A673 (cell line): ENCODE results near the gene GBE1. TPM values are rescaled to one million over a fixed set of nuclear protein-coding genes. Genes with fewer than 3 reads are reported as not detected.

Experiments used
- BruUV-seq: library from RNA; stranded (reverse); fragments of 400-500 nt; replicated peaks from 2 replicates; lab custom pipeline; 2021; lab: Mats Ljungman, UMichigan
- CTCF ChIA-PET: fragments of 300-600 bp; sonication (Branson Sonifier 250); formaldehyde crosslinking; loops from one replicate; lab custom pipeline; 2022; ENCODE audit warnings: antibody characterized with exemption; lab: Charles Lee
- POLR2A ChIA-PET: fragments of 300-600 bp; sonication (Branson Sonifier 250); formaldehyde crosslinking; loops from one replicate; lab custom pipeline; 2022; ENCODE audit warnings: antibody characterized with exemption; ENCODE audit not compliant: low non-redundant PET; lab: Charles Lee
- DNase-seq: peaks from one replicate; pipeline ENCODE4 v3.0.0-alpha.2; 2015; ENCODE audit warnings: low spot score
- H3K27ac ChIP-seq: fragments of 200-600 bp; sonication (generic); 2 replicates; pipeline ENCODE4 v1.5.1; 2016; ENCODE audit warnings: mixed run types, low read depth, mild to moderate bottlenecking, mixed read lengths, antibody characterized with exemption, low read length; ENCODE audit not compliant: poor library complexity, severe bottlenecking
- H3K27me3 ChIP-seq: fragments of 200-600 bp; sonication (generic); replicated peaks from 2 replicates; pipeline ENCODE4 v1.6.1; 2017; ENCODE audit warnings: mixed run types, low read depth, mild to moderate bottlenecking, mixed read lengths, antibody characterized with exemption, low read length; ENCODE audit not compliant: insufficient read depth, poor library complexity
- H3K36me3 ChIP-seq: fragments of 200-600 bp; sonication (generic); 2 replicates; pipeline ENCODE4 v1.6.1; 2016; ENCODE audit warnings: mixed run types, mild to moderate bottlenecking, mixed read lengths, antibody characterized with exemption, low read length; ENCODE audit not compliant: insufficient read depth, poor library complexity, severe bottlenecking
- H3K4me1 ChIP-seq: fragments of 200-600 bp; sonication (generic); 2 replicates; pipeline ENCODE4 v1.6.1; 2017; ENCODE audit warnings: mixed run types, mild to moderate bottlenecking, mixed read lengths, antibody characterized with exemption, low read length; ENCODE audit not compliant: insufficient read depth, poor library complexity, severe bottlenecking
- H3K4me3 ChIP-seq: fragments of 200-600 bp; sonication (generic); 2 replicates; pipeline ENCODE4 v1.5.1; 2016; ENCODE audit warnings: low read depth, mixed run types, mild to moderate bottlenecking, mixed read lengths, low read length; ENCODE audit not compliant: poor library complexity, severe bottlenecking
- H3K9me3 ChIP-seq: fragments of 200-600 bp; sonication (generic); 2 replicates; pipeline ENCODE4 v1.6.1; 2016; ENCODE audit warnings: mixed run types, low read depth, mild to moderate bottlenecking, mixed read lengths, antibody characterized with exemption, low read length; ENCODE audit not compliant: poor library complexity, severe bottlenecking
- EZH2 ChIP-seq: fragments of 200-600 bp; sonication (generic); IDR thresholded peaks from 2 replicates; pipeline ENCODE4 v1.6.1; 2017; ENCODE audit warnings: borderline replicate concordance, low read depth, mild to moderate bottlenecking, mixed read lengths, antibody characterized with exemption, low read length; ENCODE audit not compliant: poor library complexity, severe bottlenecking
- intact Hi-C: fragments of 100-400 bp; cut with micrococcal nuclease; formaldehyde crosslinking; loops from one replicate; pipeline ENCODE4 v1.10.0; 2022; ENCODE audit not compliant: unreplicated experiment
- total RNA-seq: library from RNA; stranded (reverse); gene quantifications from 2 replicates; pipeline ENCODE4 v1.2.3, GENCODE V29; 2021
- TF ChIP-seq, protein P1 (sequence below): fragments of 300-800, 200-600 bp; sonication (generic); conservative IDR thresholded peaks from 2 replicates; pipeline ENCODE4 v1.5.1; 2017; ENCODE audit warnings: low read depth, mild to moderate bottlenecking, antibody characterized with exemption, low read length, moderate library complexity, mixed read lengths

GBE1 gene
- total RNA-seq, 1 experiment from 2014 or later: 8.2 TPM

DNA sequence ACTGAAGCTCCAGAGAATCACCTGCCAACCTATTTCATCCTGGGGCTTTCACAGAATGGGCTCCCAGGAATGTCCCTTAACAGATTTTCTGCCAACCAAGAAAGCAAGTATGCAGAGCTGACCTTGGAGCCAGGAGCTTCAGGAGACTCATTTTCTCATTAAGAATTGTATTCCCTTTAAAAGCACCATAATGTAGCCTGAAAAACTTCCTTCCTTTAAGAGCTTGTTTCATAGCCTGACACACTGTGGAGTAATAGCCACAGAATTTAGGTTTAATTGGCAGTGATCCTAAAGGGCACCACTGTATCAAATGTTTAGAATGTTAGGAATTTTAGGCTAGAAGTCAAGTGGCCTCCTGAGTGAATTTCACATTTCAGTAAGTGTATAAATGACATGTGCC, 309.8 kb downstream of the GBE1 start:
- TF ChIP-seq EZH2: no peak
- TF ChIP-seq, protein P1, sequence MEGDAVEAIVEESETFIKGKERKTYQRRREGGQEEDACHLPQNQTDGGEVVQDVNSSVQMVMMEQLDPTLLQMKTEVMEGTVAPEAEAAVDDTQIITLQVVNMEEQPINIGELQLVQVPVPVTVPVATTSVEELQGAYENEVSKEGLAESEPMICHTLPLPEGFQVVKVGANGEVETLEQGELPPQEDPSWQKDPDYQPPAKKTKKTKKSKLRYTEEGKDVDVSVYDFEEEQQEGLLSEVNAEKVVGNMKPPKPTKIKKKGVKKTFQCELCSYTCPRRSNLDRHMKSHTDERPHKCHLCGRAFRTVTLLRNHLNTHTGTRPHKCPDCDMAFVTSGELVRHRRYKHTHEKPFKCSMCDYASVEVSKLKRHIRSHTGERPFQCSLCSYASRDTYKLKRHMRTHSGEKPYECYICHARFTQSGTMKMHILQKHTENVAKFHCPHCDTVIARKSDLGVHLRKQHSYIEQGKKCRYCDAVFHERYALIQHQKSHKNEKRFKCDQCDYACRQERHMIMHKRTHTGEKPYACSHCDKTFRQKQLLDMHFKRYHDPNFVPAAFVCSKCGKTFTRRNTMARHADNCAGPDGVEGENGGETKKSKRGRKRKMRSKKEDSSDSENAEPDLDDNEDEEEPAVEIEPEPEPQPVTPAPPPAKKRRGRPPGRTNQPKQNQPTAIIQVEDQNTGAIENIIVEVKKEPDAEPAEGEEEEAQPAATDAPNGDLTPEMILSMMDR: no peak
- no TSS peak for BruUV-seq

DNA sequence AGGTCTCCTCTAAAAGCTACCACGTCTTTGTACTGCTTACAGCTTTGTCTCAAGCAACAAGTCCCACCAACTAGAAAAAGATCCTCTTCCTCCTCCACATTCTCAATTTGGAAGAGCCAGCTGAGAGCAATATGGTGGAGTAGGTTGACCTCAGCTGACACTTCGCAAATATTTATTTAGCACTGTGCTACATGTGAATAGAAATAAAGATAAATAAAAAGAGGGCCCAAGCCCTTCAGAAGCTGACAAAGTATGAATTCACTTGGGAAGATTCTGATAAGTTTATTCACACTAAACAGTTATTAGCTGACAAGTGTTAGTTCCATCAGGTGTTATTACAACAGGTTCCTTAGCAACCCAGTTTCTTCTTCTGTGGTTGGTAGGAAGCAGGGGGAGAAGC, 310.3 kb downstream of the GBE1 start:
- POLR2A ChIA-PET: no interaction called here
- intact Hi-C loops: no loop called here
- BruUV-seq: no TSS peak

More for the DNA sequence above, 309.8 kb downstream of the GBE1 start:
- DNase-seq: no peak
- no peaks in the 10 kb centered on the region for H3K36me3 ChIP-seq
- ChIA-PET POLR2A (no interaction called here), CTCF (no interaction called here)
- H3K4me3 ChIP-seq: no peak overlapping the region
- no peaks in the 10 kb centered on the region for H3K27me3 ChIP-seq
- intact Hi-C loops: no loop called here
- no peak overlapping the region for H3K27ac ChIP-seq
- H3K9me3 ChIP-seq: no peaks in the 10 kb centered on the region
- H3K4me1 ChIP-seq: no peaks in the 10 kb centered on the region

DNA sequence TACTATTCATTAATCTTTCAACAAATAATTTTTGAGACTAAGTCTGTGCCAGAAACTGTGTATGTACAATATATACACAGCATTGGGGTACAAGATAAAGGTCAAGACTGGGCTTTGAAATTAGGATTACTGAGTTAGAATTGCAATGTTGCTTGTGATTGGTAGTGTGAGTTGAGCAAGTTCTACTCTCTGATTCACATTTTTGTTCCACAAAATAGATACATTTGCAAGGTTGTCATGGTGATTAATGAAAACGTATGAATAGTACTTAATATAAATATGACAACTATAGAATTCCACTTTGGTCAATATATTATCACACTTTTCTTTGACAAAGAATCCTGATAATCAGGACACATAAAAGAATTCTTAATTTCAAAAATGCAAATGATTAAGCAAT, 314.6 kb downstream of the GBE1 start:
- TF ChIP-seq EZH2: no peak
- TF ChIP-seq, protein P1: no peak

More for the DNA sequence above, 310.3 kb downstream of the GBE1 start:
- DNase-seq: no peak
- Histone ChIP-seq H3K27me3 (no peaks in the 10 kb centered on the region), H3K36me3 (no peaks in the 10 kb centered on the region), H3K4me3 (no peak overlapping the region), H3K27ac (no peak overlapping the region), H3K9me3 (no peaks in the 10 kb centered on the region), H3K4me1 (no peaks in the 10 kb centered on the region)
- no peak for TF ChIP-seq EZH2
- TF ChIP-seq, protein P1: no peak
- CTCF ChIA-PET: no interaction called here

More for the DNA sequence above, 314.6 kb downstream of the GBE1 start:
- no TSS peak for BruUV-seq
- CTCF ChIA-PET: interaction anchor here (0.6 kb wide), 1 partner anchor 1997 kb away, joined by 6 read pairs; no protein-coding TSS in a partner anchor
- DNase-seq: no peak
- Histone ChIP-seq H3K9me3 (no peaks in the 10 kb centered on the region), H3K27me3 (no peaks in the 10 kb centered on the region), H3K27ac (no peak overlapping the region), H3K4me1 (no peaks in the 10 kb centered on the region), H3K4me3 (no peak overlapping the region), H3K36me3 (no peaks in the 10 kb centered on the region)
- intact Hi-C loops: no loop called here
- POLR2A ChIA-PET: no interaction called here
